Endothelial cell of umbilical vein (primary cell): Measurements from ENCODE around the gene CSNK1G2. TPM values are rescaled to one million over a fixed set of nuclear protein-coding genes. Genes with fewer than 3 reads are reported as not detected.

Source experiments
- BruUV-seq: library from RNA; stranded (reverse); fragments of 400-500 nt; replicated peaks from 2 replicates; lab custom pipeline; 2021; lab: Mats Ljungman, UMichigan
- CTCF ChIA-PET: fragments of 300-600, 350-600 bp; sonication (Branson Sonifier 250); formaldehyde crosslinking; loops from one replicate; lab custom pipeline; 2021; ENCODE audit warnings: antibody characterized with exemption, inconsistent platforms; lab: Charles Lee
- POLR2A ChIA-PET: fragments of 300-600, 350-600 bp; sonication (Branson Sonifier 250); formaldehyde crosslinking; loops from one replicate; lab custom pipeline; 2021; ENCODE audit warnings: antibody characterized with exemption, inconsistent platforms; lab: Charles Lee
- DNase-seq: peaks from one replicate; pipeline ENCODE4 v3.0.0-alpha.2; 2011; ENCODE audit warnings: low read depth, low spot score
- FAIRE-seq: peaks from 2 replicates; lab custom pipeline; 2011; peaks lifted over from hg19 to GRCh38; lab: Jason Lieb, UNC
- H2AFZ ChIP-seq: 2 replicates; pipeline ENCODE4 v1.6.0; 2012; ENCODE audit warnings: low read depth, low read length, control low read depth, inconsistent platforms
- H3K27ac ChIP-seq: 2 replicates; pipeline ENCODE4 v1.5.1; 2011; ENCODE audit warnings: low read depth, mild to moderate bottlenecking, control low read depth, low read length, moderate library complexity; ENCODE audit not compliant: insufficient read depth
- H3K27me3 ChIP-seq, 2 experiments: 2 replicates each; pipeline versions ENCODE4 v1.6.0 to v1.6.1; 2011; ENCODE audit warnings: low read length in 2 of 2, mixed read lengths in 1 of 2; ENCODE audit not compliant: control insufficient read depth in 2 of 2, insufficient read depth in 2 of 2
- H3K36me3 ChIP-seq, 2 experiments: 2 replicates in 1 of 2; 3 replicates in 1 of 2; pipeline ENCODE4 v1.5.1; 2011; ENCODE audit warnings: low read length in 2 of 2, mild to moderate bottlenecking in 1 of 2, moderate library complexity in 1 of 2; ENCODE audit not compliant: control insufficient read depth in 2 of 2, insufficient read depth in 2 of 2; ENCODE audit errors: extremely low read depth in 1 of 2
- H3K4me1 ChIP-seq: 3 replicates; pipeline ENCODE4 v1.5.1; 2011; ENCODE audit warnings: mild to moderate bottlenecking, low read length; ENCODE audit not compliant: control insufficient read depth, insufficient read depth; ENCODE audit errors: extremely low read depth
- H3K4me2 ChIP-seq: 2 replicates; pipeline ENCODE4 v1.6.1; 2011; ENCODE audit warnings: low read length, control low read depth, mixed read lengths; ENCODE audit not compliant: insufficient read depth
- H3K4me3 ChIP-seq, 3 experiments: fragments of 200-600 bp in 1 of 3; sonication (generic), shearing (Covaris generic) in 1 of 3; replicated peaks in 1 of 3; 2 replicates each; pipeline ENCODE4 v1.5.1; 2011 to 2016; ENCODE audit warnings: control low read depth in 3 of 3, low read length in 3 of 3, mild to moderate bottlenecking in 2 of 3, inconsistent platforms in 1 of 3, low read depth in 1 of 3, moderate library complexity in 1 of 3; ENCODE audit not compliant: insufficient read depth in 1 of 3
- H3K79me2 ChIP-seq: 2 replicates; pipeline ENCODE4 v1.6.0; 2012; ENCODE audit warnings: low read length, inconsistent platforms; ENCODE audit not compliant: control insufficient read depth, insufficient read depth
- H3K9ac ChIP-seq: replicated peaks from 2 replicates; pipeline ENCODE3; 2011; ENCODE audit warnings: low read length, control low read depth; ENCODE audit not compliant: insufficient read depth; ENCODE audit errors: extremely low read depth
- H3K9me1 ChIP-seq: replicated peaks from 3 replicates; pipeline ENCODE4 v1.6.0; 2011; ENCODE audit warnings: mild to moderate bottlenecking, low read length; ENCODE audit not compliant: control insufficient read depth, insufficient read depth; ENCODE audit errors: extremely low read depth
- H3K9me3 ChIP-seq: replicated peaks from 2 replicates; pipeline ENCODE4 v1.5.1; 2012; ENCODE audit warnings: low read length, inconsistent platforms; ENCODE audit not compliant: control insufficient read depth, insufficient read depth
- H4K20me1 ChIP-seq: replicated peaks from 2 replicates; pipeline ENCODE3; 2011; ENCODE audit warnings: mild to moderate bottlenecking, low read length; ENCODE audit not compliant: control insufficient read depth, insufficient read depth; ENCODE audit errors: extremely low read depth
- CTCF ChIP-seq, 2 donors: IDR thresholded peaks; 1 replicate in 1 of 2; 2 replicates in 1 of 2; pipeline ENCODE4 v1.5.1; 2011; ENCODE audit warnings: low read length in 2 of 2, mild to moderate bottlenecking in 2 of 2, moderate library complexity in 2 of 2, control low read depth in 1 of 2, inconsistent platforms in 1 of 2, low read depth in 1 of 2; ENCODE audit not compliant: insufficient read depth in 1 of 2; ENCODE audit errors: extremely low read depth in 1 of 2
- EZH2 ChIP-seq: IDR thresholded peaks from 2 replicates; pipeline ENCODE4 v1.6.1; 2012; ENCODE audit warnings: borderline replicate concordance, low read depth, mild to moderate bottlenecking, moderate library complexity, low read length, inconsistent platforms; ENCODE audit not compliant: severe bottlenecking
- FOS ChIP-seq: IDR thresholded peaks from 2 replicates; pipeline ENCODE4 v1.6.1; 2011; ENCODE audit warnings: mild to moderate bottlenecking, low read length, moderate library complexity, borderline replicate concordance; ENCODE audit not compliant: insufficient read depth
- GATA2 ChIP-seq: IDR thresholded peaks from 2 replicates; pipeline ENCODE4 v1.7.0; 2011; ENCODE audit warnings: low read depth, mild to moderate bottlenecking, moderate library complexity, mixed read lengths, low read length; ENCODE audit not compliant: insufficient read length, insufficient read depth
- JUN ChIP-seq: IDR thresholded peaks from 2 replicates; pipeline ENCODE4 v1.6.1; 2011; ENCODE audit warnings: borderline replicate concordance, low read depth; ENCODE audit not compliant: insufficient read length, insufficient read depth
- MAX ChIP-seq: IDR thresholded peaks from 2 replicates; pipeline ENCODE4 v1.6.1; 2011; ENCODE audit not compliant: insufficient read depth, insufficient read length
- MYC ChIP-seq: IDR thresholded peaks from one replicate; pipeline ENCODE4 v1.6.1; 2011; ENCODE audit warnings: mild to moderate bottlenecking, low read depth, low read length
- POLR2A ChIP-seq: IDR thresholded peaks from 2 replicates; pipeline ENCODE4 v1.6.1; 2012; ENCODE audit warnings: low read depth, mild to moderate bottlenecking, control low read depth, low read length
- POLR2AphosphoS5 ChIP-seq: IDR thresholded peaks from 2 replicates; pipeline ENCODE4 v1.6.1; 2012; ENCODE audit warnings: low read depth, mild to moderate bottlenecking, control low read depth, low read length, moderate library complexity; ENCODE audit not compliant: insufficient read depth
- dilution Hi-C: fragments of 300-500 bp; cut with MboI; formaldehyde crosslinking; loops from one replicate; pipeline ENCODE4 v1.15.0; 2019; ENCODE audit warnings: low sequenced_read_pairs; ENCODE audit not compliant: extremely low pct_ligation_motif_present
- intact Hi-C: fragments of 100-400 bp; cut with micrococcal nuclease; formaldehyde crosslinking; loops from one replicate; pipeline ENCODE4 v1.10.0; 2022
- polyA plus RNA-seq, 4 experiments: library from polyadenylated mRNA; depleted of rRNA in 3 of 4; stranded (reverse) in 3 of 4; unstranded in 1 of 4; fragments of >200 nt; gene quantifications; 2 replicates each; pipeline versions ENCODE4 v1.2.1 to v1.2.3, GENCODE V29; 2011 to 2012; ENCODE audit warnings: missing spikeins in 1 of 4
- total RNA-seq: library from RNA; stranded (reverse); gene quantifications from 2 replicates; pipeline ENCODE4 v1.2.3, GENCODE V29; 2021

CSNK1G2 gene
- total and polyA plus RNA-seq, 2 donors (not counting 3 experiments of a cell fraction or from before 2014, with no cell fraction given) = 96.6 to 110 TPM

GRCh38 chr19:1998712-1999708 is 58.0 kb downstream of the CSNK1G2 start:
- POLR2A ChIA-PET = interaction anchor here (0.7 kb wide), 1 partner anchor 8 kb away, joined by 5 read pairs; no protein-coding TSS in a partner anchor
- no TSS peak for BruUV-seq
- Histone ChIP-seq H4K20me1 (no peaks in the 10 kb centered on the region), H3K4me3 (no peak overlapping the region), H2AFZ (no peak overlapping the region), H3K9me1 (no peaks in the 10 kb centered on the region), H3K79me2 (no peaks in the 10 kb centered on the region), H3K27ac (no peak overlapping the region), H3K9ac (no peak overlapping the region), H3K4me2 (no peak overlapping the region), H3K9me3 (no peaks in the 10 kb centered on the region), H3K36me3 (peaks cover 2 to 7% of the 10 kb centered on the region in 2 experiments), H3K4me1 (no peaks in the 10 kb centered on the region), H3K27me3 (no peaks in the 10 kb centered on the region)
- dilution Hi-C loops = no loop called here
- CTCF ChIA-PET = no interaction called here
- intact Hi-C loops = no loop called here
- DNase-seq = no peak
- no peak for TF ChIP-seq FOS
- TF ChIP-seq JUN = no peak
- TF ChIP-seq POLR2AphosphoS5 = no peak
- no peak for TF ChIP-seq MYC
- no peak for TF ChIP-seq POLR2A
- TF ChIP-seq EZH2 = no peak
- TF ChIP-seq MAX = no peak
- TF ChIP-seq CTCF (IDR thresholded peaks at IDR 0.05; ENCODE audit: extremely low read depth in 1 of 2, insufficient read depth in 1 of 2, low read depth in 1 of 2, low read length in 2 of 2) = no peak
- TF ChIP-seq GATA2 = no peak
- FAIRE-seq = no peak
